GM18520 (cell line): ENCODE data around the gene GRIN1.

ENCODE experiments used
- ATAC-seq: cut with Tn5 transposase; IDR thresholded peaks from one replicate; pipeline ENCODE4 v1.9.1; 2021; ENCODE audit not compliant: unreplicated experiment

The GRIN1 gene

DNA sequence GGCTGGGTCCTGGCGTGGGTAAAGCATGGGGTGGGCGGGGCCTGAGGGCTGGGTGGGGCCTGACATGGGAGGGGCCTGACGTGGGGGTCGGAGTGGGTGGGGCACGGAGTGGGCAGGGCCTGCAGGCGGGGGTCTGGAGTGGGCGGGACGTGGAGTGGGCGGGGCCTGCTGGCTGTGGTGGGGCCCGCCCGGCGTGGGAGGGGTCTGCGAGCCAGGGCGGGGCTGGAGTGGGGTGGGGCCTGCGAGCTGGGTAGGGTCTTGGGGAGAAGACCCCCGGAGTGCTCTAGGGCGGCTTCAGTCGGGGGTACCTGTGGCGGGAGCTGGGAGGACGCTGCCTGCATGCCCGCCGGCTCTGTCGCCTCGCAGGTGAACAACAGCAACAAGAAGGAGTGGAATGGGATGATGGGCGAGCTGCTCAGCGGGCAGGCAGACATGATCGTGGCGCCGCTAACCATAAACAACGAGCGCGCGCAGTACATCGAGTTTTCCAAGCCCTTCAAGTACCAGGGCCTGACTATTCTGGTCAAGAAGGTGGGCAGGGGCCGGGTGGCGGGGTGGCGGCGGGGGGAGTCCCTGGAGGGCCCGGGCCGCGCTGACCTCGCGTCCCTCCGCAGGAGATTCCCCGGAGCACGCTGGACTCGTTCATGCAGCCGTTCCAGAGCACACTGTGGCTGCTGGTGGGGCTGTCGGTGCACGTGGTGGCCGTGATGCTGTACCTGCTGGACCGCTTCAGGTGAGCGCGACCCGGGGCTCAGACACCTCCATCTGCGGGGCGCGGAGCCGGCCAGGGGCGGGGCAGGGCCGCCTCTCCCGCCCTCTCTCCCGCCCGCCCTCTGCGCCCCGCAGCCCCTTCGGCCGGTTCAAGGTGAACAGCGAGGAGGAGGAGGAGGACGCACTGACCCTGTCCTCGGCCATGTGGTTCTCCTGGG is 22.9 kb downstream of the GRIN1 start:
- no peak for ATAC-seq

DNA sequence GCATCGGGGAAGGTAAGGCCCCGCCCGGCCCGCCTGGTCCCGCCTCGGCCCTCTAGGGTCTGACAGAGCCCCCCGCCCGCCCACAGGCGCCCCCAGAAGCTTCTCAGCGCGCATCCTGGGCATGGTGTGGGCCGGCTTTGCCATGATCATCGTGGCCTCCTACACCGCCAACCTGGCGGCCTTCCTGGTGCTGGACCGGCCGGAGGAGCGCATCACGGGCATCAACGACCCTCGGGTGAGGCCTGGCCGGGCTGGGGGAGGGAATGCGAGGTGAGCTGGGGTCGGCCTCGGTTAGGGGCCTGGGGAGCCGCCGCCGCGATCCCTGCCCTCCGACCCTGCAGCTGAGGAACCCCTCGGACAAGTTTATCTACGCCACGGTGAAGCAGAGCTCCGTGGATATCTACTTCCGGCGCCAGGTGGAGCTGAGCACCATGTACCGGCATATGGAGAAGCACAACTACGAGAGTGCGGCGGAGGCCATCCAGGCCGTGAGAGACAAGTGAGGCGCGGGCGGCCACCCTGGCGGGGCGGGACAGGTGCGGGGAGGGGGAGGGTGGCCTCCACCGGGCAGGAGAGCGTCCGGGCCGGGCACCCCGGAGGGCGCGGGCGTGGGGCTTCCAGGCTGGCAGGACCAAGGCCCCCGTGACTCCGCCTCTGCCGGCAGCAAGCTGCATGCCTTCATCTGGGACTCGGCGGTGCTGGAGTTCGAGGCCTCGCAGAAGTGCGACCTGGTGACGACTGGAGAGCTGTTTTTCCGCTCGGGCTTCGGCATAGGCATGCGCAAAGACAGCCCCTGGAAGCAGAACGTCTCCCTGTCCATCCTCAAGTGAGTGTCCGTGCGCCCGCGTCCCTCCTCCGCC is 23.8 kb downstream of the GRIN1 start:
- no peak for ATAC-seq

DNA sequence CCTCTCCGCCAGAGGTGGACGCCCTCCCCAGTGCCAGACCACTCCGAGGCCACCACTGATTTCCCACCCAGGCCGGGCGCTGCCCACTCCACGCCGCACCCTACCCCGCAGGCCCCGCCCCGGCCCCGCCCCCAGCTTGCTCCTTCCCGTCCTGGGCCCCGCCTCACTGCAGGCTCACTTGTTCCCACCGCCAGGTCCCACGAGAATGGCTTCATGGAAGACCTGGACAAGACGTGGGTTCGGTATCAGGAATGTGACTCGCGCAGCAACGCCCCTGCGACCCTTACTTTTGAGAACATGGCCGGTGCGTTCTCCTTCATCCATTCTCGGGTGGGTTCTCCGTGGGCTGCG is 24.4 kb downstream of the GRIN1 start:
- no peak for ATAC-seq

DNA sequence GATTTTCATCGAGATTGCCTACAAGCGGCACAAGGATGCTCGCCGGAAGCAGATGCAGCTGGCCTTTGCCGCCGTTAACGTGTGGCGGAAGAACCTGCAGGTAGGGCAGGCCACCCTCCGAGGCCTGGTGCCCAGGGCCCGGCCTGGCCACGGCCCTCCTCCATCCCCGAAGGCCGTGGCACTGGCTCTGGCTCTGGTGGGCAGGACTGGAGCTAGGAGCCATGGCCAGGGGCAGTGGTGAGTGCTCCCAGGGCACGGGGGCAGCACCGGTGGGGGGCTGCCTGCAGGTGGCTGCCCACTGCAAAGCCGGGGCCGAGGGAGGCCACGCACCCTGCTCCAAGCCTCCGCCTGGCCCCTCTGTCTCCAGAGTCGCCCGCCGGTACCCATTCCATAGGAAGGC is 24.9 kb downstream of the GRIN1 start:
- no peak for ATAC-seq

DNA sequence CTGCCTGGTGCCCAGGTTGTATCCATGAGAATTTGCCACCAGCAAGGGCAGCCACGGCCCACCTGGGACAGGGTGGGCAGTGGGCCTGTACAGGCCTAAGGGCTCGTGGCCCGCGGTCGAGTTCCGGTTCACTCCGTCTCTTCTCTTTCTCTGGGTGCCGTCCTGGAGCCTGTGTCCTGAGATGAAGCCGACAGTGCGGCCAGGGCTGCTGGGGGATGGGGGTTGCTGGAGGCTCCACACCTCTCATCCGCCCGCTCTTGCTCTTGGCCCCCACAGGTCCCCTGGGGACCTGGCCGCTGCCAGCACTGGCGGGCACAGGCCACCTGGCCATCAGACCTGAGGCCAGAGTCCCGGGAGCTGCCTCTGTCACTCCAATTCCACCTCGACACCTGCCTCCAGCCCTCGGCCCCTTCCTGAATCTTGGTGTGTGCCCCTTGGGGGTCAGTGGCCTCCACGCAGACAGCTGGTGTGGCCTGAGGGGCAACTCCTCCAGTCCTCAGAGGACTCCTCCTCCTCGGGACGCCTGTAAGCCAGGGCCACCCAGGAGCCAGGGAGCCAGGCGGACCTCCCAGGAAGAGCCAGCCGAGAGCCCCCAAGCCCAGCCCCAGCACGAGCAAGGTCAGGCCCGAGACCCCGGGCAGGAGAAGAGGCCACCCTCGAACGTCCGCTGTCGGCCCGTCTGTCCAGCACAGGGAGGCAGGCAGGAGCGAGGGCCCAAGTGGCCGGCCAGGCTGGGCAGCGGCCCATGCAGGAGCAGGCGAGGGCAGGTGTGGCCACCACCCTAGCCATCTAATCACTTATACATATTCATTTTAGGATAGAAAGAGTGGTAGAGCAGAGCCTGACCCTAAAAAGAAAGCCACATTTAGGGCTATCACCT is 25.7 kb downstream of the GRIN1 start:
- ATAC-seq = no peak

DNA sequence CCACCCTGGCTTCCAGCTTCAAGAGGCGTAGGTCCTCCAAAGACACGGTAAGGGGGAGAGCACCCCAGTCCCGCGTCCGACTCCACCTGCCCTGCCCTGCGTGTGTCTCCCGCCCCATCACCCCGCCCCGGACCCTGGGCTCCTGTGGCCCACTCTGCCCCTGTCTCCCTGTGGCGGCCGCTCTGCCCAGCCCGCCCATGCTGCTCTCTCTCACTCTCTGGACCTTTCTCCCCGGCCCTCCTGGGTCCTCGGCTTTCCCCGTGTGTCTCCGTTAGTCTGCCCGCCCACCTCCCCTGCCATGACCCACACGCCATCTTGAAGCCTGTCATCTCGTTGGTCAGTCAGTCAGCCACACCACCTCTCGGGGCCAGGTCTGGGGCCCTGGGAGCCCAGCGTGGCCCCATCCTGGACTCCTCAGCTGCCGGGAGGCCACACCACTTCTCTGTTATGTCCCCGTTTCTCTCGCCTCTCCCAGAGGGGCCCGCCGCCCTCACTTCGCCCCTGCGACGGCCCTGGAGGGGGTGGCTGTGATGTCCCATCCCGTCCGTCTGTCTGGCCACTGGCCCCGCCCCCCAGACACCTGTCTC is 26.4 kb downstream of the GRIN1 start:
- no peak for ATAC-seq

DNA sequence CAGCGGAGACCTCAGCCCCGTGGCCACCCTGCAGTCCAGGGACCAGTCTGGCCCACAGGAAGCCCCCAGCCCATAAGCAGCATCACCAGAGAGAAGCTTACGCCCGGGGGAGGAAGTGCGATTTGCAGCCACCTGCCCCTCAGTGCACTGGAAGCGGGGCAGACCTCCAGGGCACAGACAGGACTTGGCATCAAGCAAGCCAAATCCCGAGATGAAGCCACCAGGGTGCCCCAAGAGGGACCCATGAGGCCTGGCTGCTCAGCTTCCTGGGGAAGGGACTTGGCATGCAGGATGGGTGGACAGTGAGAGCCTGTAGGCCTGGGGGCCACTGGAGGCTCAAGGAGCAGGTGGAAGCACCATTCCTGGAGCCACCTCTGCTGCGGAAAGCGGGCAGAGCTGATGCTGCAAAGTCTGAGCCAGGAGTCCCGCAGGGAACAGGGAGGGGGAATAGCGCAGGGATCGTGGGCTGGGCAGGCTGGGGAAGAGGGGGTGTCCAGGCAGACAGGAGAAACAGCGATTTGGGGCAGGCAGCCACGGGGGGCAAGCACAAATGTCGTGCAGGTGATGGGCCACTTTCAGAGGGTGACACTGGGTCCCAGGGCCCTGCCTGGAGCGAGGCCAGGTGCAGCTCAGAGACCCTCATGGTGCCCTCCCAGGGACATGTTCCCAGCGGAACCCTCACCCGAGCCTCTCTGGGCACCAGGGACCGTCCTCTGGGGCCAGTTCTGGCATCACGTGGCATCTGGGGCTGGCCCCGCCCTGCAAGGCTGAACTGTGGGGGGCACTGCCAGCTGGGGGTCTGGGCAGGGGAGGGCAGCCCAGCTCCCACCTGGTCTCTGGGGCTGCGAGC is 27.7 kb downstream of the GRIN1 start:
- no peak for ATAC-seq

DNA sequence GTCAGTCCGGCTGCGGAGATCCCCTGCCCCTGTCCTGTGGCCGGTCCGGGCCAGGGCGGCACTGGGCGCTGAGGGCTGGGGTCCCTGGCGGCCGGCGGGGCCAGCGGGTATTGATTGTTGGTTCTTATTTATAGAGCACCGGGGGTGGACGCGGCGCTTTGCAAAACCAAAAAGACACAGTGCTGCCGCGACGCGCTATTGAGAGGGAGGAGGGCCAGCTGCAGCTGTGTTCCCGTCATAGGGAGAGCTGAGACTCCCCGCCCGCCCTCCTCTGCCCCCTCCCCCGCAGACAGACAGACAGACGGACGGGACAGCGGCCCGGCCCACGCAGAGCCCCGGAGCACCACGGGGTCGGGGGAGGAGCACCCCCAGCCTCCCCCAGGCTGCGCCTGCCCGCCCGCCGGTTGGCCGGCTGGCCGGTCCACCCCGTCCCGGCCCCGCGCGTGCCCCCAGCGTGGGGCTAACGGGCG is 28.4 kb downstream of the GRIN1 start:
- no peak for ATAC-seq

DNA sequence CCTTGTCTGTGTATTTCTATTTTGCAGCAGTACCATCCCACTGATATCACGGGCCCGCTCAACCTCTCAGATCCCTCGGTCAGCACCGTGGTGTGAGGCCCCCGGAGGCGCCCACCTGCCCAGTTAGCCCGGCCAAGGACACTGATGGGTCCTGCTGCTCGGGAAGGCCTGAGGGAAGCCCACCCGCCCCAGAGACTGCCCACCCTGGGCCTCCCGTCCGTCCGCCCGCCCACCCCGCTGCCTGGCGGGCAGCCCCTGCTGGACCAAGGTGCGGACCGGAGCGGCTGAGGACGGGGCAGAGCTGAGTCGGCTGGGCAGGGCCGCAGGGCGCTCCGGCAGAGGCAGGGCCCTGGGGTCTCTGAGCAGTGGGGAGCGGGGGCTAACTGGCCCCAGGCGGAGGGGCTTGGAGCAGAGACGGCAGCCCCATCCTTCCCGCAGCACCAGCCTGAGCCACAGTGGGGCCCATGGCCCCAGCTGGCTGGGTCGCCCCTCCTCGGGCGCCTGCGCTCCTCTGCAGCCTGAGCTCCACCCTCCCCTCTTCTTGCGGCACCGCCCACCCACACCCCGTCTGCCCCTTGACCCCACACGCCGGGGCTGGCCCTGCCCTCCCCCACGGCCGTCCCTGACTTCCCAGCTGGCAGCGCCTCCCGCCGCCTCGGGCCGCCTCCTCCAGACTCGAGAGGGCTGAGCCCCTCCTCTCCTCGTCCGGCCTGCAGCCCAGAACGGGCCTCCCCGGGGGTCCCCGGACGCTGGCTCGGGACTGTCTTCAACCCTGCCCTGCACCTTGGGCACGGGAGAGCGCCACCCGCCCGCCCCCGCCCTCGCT is 29.0 kb downstream of the GRIN1 start:
- no peak for ATAC-seq

DNA sequence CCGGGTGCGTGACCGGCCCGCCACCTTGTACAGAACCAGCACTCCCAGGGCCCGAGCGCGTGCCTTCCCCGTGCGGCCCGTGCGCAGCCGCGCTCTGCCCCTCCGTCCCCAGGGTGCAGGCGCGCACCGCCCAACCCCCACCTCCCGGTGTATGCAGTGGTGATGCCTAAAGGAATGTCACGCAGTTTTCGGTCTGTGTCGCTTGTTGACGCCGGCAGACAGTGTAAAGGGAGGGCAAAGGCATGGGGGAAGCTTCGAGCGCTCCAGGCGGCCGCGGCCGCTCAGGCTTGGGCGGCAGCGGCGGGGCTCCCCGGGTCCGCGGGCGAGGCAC is 29.6 kb downstream of the GRIN1 start:
- no peak for ATAC-seq

DNA sequence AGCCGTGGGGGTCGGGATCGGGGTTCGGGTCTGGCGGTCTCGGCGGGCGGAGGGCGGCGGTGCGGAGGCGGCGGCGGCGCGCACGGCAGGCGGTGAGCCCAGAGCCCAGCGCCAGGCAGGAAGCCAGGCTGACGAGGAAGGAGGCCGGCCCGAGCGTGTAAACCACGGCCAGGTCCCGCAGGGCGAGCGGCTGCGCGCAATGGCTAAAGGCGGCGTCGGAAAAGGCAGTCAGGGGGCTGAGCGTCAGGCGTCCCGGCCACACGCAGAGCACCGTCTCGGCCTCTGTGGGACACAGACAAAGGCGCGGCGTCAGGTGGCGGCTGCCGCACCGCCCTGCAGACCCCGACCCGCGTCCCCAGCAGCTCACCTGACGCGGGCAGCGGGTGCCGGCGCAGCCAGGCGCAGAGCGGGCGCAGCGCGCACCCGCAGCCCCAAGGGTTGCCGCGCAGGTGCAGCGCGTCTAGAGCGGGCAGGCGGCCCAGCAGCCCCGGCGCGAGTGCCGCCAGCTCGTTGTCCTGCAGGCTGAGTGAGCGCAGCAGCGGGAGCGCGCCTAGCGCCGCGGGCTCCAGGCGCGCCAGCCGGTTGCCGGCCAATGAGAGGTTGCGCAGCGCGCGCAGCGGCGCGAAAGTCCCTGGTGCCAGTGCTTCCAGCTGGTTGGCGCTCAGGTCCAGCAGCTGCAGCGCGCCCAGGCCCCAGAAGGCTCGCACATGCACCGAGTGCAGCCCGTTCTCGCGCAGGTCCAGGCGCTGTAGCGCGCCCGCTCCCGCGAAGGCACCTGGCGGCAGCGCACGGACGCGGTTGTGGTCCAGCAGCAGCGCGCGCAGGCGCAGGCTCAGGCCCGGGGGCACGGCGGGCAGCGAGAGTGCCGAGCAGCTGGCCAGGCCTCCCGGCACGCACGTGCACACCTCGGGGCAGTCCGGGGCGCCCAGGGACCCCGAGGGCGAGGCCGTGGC is 30.2 kb downstream of the GRIN1 start:
- ATAC-seq = no peak

DNA sequence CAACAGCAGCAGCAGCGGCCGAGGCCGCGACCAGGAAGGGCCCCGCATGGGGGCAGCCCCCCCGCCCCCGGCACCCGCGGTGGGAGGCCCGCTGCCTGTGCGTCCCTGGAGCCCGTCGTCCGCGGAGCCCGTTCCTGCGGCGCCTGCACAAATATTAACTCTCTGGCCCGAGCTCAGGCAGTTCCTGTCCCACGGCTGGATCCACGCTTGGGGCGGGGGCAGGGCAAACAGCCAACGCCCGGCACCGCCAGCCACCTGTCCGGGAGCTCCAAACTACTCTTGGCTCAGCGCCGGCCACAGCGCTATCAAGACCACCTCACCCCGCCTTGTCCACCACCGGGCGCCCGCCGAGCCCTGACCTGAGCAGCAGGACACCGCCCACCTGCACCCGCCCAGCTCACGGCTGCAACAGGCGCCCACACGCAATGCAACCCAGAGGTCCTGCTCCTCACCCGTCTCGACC is 31.0 kb downstream of the GRIN1 start, which contains the start of gene LRRC26:
TSS of gene LRRC26 (minus strand) at position 156 of the 463 bp plus-strand sequence. CDS start at position 48, 108 bp downstream.
- ATAC-seq = no peak

DNA sequence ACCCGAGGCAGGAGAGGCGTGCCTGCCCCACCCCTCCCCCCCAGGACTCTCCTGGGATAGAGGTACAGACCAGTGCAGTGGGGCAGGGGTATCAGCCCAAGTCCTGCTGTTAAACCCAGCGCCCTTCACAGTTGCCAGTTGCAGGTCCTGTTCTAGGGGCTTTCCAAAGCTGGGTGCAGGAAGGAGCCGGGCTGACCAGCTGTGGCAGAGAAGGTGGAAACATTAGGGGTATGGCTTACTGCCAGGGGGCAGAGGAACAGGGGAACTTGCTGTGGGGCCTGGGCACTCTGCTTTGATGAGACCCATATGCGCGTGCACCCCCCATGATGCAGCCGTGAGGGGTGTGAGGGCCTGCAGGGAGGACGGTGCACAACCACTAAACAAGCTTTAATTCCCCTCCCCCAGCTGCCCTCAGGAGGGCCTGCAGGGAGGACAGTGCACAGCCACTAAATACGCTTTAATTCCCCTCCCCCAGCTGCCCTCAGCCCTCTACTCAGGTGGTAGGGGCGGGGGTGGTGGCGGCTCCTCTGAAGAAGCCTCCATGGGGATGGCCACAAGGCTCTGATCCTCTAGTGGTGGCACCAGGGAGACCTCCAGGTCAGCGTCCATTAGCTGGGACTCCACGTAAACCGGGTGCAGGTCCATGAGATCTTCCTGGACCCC is 31.7 kb downstream of the GRIN1 start:
- ATAC-seq = no peak

DNA sequence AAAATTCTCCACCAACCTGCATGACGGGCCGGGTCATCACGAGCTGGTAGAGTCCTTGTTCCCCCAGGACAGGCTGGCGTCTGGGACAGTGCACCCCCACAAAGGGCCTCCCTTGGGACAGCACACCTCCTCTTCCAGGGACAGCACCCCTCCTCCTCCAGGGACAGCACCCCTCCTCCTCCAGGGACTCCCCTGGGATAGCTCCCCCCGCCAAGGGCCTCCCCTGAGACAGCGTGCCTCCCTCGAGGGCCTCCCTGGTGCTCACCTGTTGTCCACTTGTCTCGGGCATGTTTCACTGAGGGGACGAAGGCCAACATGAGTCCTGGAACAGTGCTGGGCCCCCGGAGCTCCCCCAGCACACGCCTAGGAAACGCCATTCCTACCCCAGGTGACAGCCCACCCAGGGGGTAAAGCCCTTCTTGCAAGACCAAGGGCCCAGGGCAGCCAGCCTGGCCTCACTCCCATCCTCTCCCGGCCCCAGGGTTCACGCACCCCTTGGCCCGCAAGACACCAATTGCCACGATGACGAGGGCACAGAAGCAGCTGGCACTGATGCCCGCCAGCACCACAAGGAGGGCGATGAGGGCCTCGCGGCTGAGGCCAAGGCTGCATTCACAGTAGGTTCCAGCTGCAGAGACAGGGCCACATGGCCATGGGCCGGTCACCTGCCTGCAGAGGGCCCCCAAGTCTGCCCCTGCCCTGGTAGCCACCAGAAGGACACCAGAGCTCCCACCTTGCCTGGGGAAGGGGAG is 32.4 kb downstream of the GRIN1 start:
- ATAC-seq = no peak

DNA sequence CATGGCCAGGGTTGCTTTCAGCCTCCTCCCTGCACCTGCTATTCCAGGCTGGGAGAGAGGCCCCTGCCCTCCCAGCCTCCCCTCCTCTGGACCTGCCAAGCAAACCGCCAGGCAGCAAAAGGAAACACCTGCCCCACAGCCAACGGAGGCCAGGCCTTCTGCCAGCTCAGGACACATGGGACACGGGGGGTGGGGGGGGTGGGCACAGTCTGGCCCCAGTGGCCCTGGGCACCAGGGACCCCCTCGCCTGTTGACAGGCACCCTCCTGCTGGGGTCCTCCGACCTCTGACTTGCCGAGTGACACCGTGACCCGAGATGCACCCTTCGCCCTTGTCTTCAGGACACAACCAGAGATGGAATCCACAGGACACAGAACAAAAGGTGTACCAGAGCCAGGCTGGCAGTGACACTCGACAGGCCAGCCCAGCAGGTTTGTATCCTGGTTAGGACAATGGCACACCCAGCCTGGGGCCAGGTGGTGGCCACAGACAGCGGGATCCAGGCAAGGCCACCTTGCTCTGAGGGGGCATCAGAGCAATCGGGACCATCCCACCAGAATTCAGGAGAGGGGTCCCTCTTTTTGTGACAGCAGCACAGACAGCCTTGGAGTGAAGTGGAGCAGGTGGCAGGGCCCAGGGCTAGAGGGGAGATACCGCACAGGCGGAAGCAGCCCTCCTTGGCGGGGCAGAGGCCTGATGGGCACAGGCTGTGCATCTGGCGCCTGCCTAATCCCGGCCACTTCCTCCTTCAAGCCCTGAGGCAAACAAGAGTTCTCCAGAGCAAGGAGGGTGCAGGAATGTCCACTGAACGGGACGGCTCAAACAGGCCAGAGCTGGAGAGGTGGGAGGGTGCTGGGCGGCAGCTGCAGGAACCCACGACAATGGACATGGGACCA is 34.2 kb downstream of the GRIN1 start:
- no peak for ATAC-seq
